NB4 (cell line): Measurements from ENCODE around the gene RNF32.
"Not testable (repeated sequence)": the region's sequence is repeated elsewhere in the genome, so short reads cannot be mapped to it uniquely, and the experiment has no call there.

Source experiments
- POLR2A ChIP-seq: IDR thresholded peaks from 2 replicates; pipeline ENCODE4 v1.6.1; 2011; ENCODE audit warnings: mild to moderate bottlenecking; ENCODE audit not compliant: insufficient read length; ENCODE audit errors: extremely low read depth
- TF ChIP-seq, protein P1 (sequence below): IDR thresholded peaks from one replicate; pipeline ENCODE4 v1.5.1; 2012; ENCODE audit warnings: low read depth, low read length

DNA sequence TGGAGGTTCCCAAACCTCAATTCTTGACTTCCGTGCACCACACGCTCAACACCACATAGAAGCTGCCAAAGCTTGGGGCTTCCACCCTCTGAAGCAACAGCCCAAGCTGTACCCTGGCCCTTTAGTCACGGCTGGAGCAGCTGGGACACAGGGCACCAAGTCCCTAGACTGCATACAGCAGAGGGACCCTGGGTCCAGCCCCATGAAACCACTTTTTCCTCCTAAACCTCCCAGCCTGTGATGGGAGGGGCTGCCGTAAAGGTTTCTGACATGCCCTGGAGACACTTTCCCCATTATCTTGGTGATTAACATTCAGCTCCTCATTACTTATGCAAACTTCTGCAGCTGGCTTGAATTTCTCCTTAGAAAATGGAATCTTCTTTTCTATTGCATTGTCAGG, 57.9 kb downstream of the RNF32 start:
- TF ChIP-seq, protein P1, sequence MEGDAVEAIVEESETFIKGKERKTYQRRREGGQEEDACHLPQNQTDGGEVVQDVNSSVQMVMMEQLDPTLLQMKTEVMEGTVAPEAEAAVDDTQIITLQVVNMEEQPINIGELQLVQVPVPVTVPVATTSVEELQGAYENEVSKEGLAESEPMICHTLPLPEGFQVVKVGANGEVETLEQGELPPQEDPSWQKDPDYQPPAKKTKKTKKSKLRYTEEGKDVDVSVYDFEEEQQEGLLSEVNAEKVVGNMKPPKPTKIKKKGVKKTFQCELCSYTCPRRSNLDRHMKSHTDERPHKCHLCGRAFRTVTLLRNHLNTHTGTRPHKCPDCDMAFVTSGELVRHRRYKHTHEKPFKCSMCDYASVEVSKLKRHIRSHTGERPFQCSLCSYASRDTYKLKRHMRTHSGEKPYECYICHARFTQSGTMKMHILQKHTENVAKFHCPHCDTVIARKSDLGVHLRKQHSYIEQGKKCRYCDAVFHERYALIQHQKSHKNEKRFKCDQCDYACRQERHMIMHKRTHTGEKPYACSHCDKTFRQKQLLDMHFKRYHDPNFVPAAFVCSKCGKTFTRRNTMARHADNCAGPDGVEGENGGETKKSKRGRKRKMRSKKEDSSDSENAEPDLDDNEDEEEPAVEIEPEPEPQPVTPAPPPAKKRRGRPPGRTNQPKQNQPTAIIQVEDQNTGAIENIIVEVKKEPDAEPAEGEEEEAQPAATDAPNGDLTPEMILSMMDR, result not testable (repeated sequence)
- TF ChIP-seq POLR2A, result not testable (repeated sequence)
